Measurements from ENCODE around the gene AOPEP. TPM values are rescaled to one million over a fixed set of nuclear protein-coding genes. Genes with fewer than 3 reads are reported as not detected.

Gene AOPEP
- total and polyA plus RNA-seq, 2 of the 13 experiments (the other 11 are each of a cell fraction or from before 2014, with no cell fraction given), result 22.2 to 41.6 TPM

- peak in 1 of 2 experiments; percentile 41; a peak in 2 of 4 replicates for TF ChIP-seq HMGXB4 (CRISPR knock-in tag; IDR thresholded peaks at IDR 0.05; ENCODE audit: borderline replicate concordance in 1 of 2, low read depth in 1 of 2)
- TF ChIP-seq SIN3A (IDR thresholded peaks at IDR 0.05; ENCODE audit: borderline replicate concordance, low read depth, low read length), result no peak
- TF ChIP-seq ZFP36L2 (CRISPR knock-in tag; IDR thresholded peaks at IDR 0.05), result no peak
- TF ChIP-seq ZNF274 (CRISPR knock-in tag; IDR thresholded peaks at IDR 0.05), result no peak
- no peak for TF ChIP-seq ZNF770 (CRISPR knock-in tag; IDR thresholded peaks at IDR 0.05)
- no peak for TF ChIP-seq THAP9 (CRISPR knock-in tag; IDR thresholded peaks at IDR 0.05; ENCODE audit: borderline replicate concordance)
- no peak for TF ChIP-seq ZNF775 (CRISPR knock-in tag; IDR thresholded peaks at IDR 0.05; ENCODE audit: borderline replicate concordance)
- no peak for TF ChIP-seq NFRKB (IDR thresholded peaks at IDR 0.05)
- no peak for TF ChIP-seq NR2F1 (CRISPR knock-in tag; IDR thresholded peaks at IDR 0.05)
- TF ChIP-seq BORCS8-MEF2B (CRISPR knock-in tag; IDR thresholded peaks at IDR 0.05), result no peak; the same call in 1 of the 2 replicates
- TF ChIP-seq, protein P1, sequence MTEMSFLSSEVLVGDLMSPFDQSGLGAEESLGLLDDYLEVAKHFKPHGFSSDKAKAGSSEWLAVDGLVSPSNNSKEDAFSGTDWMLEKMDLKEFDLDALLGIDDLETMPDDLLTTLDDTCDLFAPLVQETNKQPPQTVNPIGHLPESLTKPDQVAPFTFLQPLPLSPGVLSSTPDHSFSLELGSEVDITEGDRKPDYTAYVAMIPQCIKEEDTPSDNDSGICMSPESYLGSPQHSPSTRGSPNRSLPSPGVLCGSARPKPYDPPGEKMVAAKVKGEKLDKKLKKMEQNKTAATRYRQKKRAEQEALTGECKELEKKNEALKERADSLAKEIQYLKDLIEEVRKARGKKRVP (CRISPR knock-in tag; IDR thresholded peaks at IDR 0.05), result no peak
- no peak for TF ChIP-seq SNAI1 (CRISPR knock-in tag; IDR thresholded peaks at IDR 0.05; ENCODE audit: borderline replicate concordance)
- TF ChIP-seq ZNF282 (IDR thresholded peaks at IDR 0.05; ENCODE audit: partially characterized antibody), result no peak
- TF ChIP-seq ZFX (CRISPR knock-in tag; IDR thresholded peaks at IDR 0.05; ENCODE audit: low read depth), result peak; percentile 35; the same call in 1 of the 2 replicates
- TF ChIP-seq PCBP1 (IDR thresholded peaks at IDR 0.05; ENCODE audit: borderline replicate concordance, low read depth, low read length), result no peak
- no peak; the same call in 1 of the 2 replicates for TF ChIP-seq ZNF232 (CRISPR knock-in tag; IDR thresholded peaks at IDR 0.05; ENCODE audit: borderline replicate concordance)
- TF ChIP-seq MEIS2 (CRISPR knock-in tag; IDR thresholded peaks at IDR 0.05), result no peak; the same call in 1 of the 2 replicates
- no peak for TF ChIP-seq ZNF674 (CRISPR knock-in tag; IDR thresholded peaks at IDR 0.05; ENCODE audit: low read depth)
- no peak for TF ChIP-seq ZNF839 (CRISPR knock-in tag; IDR thresholded peaks at IDR 0.05; ENCODE audit: borderline replicate concordance)
- TF ChIP-seq RBM39 (IDR thresholded peaks at IDR 0.05; ENCODE audit: low read depth, low read length, poor library complexity, severe bottlenecking), result no peak
- TF ChIP-seq SRSF1 (optimal IDR thresholded peaks at IDR 0.05; ENCODE audit: low read depth, low read length), result no peak
- TF ChIP-seq ZNF577 (CRISPR knock-in tag; IDR thresholded peaks at IDR 0.05; ENCODE audit: borderline replicate concordance, low read depth), result no peak
Measured at GRCh38 chr9:95070549-95071021, 344.1 kb downstream of the AOPEP start (continued).
